H1 (cell line): Measurements from ENCODE around the gene DCDC2C. TPM values are rescaled to one million over a fixed set of nuclear protein-coding genes. Genes with fewer than 3 reads are reported as not detected.

Experiments used
- CTCF ChIA-PET: fragments of 300-600 bp; sonication (Branson Sonifier 250); formaldehyde crosslinking; loops from one replicate; lab custom pipeline; 2021; ENCODE audit not compliant: partially characterized antibody; lab: Charles Lee
- POLR2A ChIA-PET: fragments of 300-600 bp; sonication (Branson Sonifier 250); formaldehyde crosslinking; loops from one replicate; lab custom pipeline; 2021; ENCODE audit warnings: inconsistent platforms; ENCODE audit not compliant: partially characterized antibody; lab: Charles Lee
- DNase-seq, 2 experiments: peaks; one replicate each; pipeline versions ENCODE4 v3.0.0 to v3.0.0-alpha.2; 2010 to 2022; ENCODE audit warnings: low spot score in 2 of 2, low read depth in 1 of 2, mixed read lengths in 1 of 2
- FAIRE-seq: peaks from 2 replicates; lab custom pipeline; 2011; peaks lifted over from hg19 to GRCh38; lab: Jason Lieb, UNC
- H2AFZ ChIP-seq: 2 replicates; pipeline ENCODE4 v1.8.1; 2012; ENCODE audit warnings: low read length, inconsistent platforms
- H2AK5ac ChIP-seq: 2 replicates; pipeline ENCODE4 v1.6.1; 2013; ENCODE audit warnings: low read depth, low read length
- H2BK120ac ChIP-seq: replicated peaks from 2 replicates; pipeline ENCODE3; 2013; ENCODE audit warnings: low read depth, low read length, inconsistent platforms
- H2BK12ac ChIP-seq: 2 replicates; pipeline ENCODE4 v1.6.1; 2013; ENCODE audit warnings: low read depth, low read length
- H2BK15ac ChIP-seq: 2 replicates; pipeline ENCODE4 v1.6.1; 2013; ENCODE audit warnings: low read length
- H2BK20ac ChIP-seq: 2 replicates; pipeline ENCODE4 v1.6.1; 2013; ENCODE audit warnings: low read length
- H2BK5ac ChIP-seq: 2 replicates; pipeline ENCODE4 v1.6.1; 2013; ENCODE audit warnings: low read depth, low read length
- H3K14ac ChIP-seq: 2 replicates; pipeline ENCODE4 v1.6.1; 2013; ENCODE audit warnings: inconsistent platforms; ENCODE audit not compliant: insufficient read length
- H3K18ac ChIP-seq: 2 replicates; pipeline ENCODE4 v1.6.1; 2013; ENCODE audit warnings: low read length; ENCODE audit errors: extremely low read depth
- H3K23ac ChIP-seq: 2 replicates; pipeline ENCODE4 v1.6.1; 2013; ENCODE audit warnings: inconsistent platforms; ENCODE audit not compliant: insufficient read length
- H3K23me2 ChIP-seq: 2 replicates; pipeline ENCODE4 v1.6.1; 2013; ENCODE audit warnings: low read depth, low read length
- H3K27ac ChIP-seq: 2 replicates; pipeline ENCODE4 v1.6.1; 2011; ENCODE audit warnings: low read depth, low read length, inconsistent platforms
- H3K27me3 ChIP-seq, 4 experiments: replicated peaks in 1 of 4; 1 replicate in 1 of 4; 2 replicates in 3 of 4; pipeline versions ENCODE4 v1.6.1 to v1.8.1; 2011 to 2013; ENCODE audit warnings: low read length in 3 of 4, mild to moderate bottlenecking in 3 of 4, inconsistent platforms in 2 of 4, mixed read lengths in 2 of 4, moderate library complexity in 1 of 4; ENCODE audit not compliant: control insufficient read depth in 3 of 4, insufficient read depth in 3 of 4; ENCODE audit errors: extremely low read depth in 1 of 4
- H3K36me3 ChIP-seq, 4 experiments: 2 replicates each; pipeline versions ENCODE4 v1.6.1 to v1.8.1; 2011 to 2013; ENCODE audit warnings: mild to moderate bottlenecking in 4 of 4, low read length in 3 of 4, moderate library complexity in 2 of 4, control low read depth in 1 of 4, inconsistent platforms in 1 of 4; ENCODE audit not compliant: insufficient read depth in 4 of 4, control insufficient read depth in 2 of 4
- H3K4ac ChIP-seq: replicated peaks from 2 replicates; pipeline ENCODE3; 2013; ENCODE audit warnings: low read length, low read depth, mixed read lengths, inconsistent platforms; ENCODE audit not compliant: insufficient read length
- H3K4me1 ChIP-seq, 4 experiments: replicated peaks in 1 of 4; 1 replicate in 1 of 4; 2 replicates in 3 of 4; pipeline versions ENCODE4 v1.6.1 to v1.8.1; 2011 to 2013; ENCODE audit warnings: low read length in 3 of 4, inconsistent platforms in 2 of 4, mixed read lengths in 1 of 4; ENCODE audit not compliant: insufficient read depth in 4 of 4, control insufficient read depth in 3 of 4
- H3K4me2 ChIP-seq, 2 experiments: 2 replicates each; pipeline versions ENCODE4 v1.6.1 to v1.8.1; 2011 to 2013; ENCODE audit warnings: low read depth in 2 of 2, low read length in 2 of 2, control low read depth in 1 of 2, inconsistent platforms in 1 of 2, mild to moderate bottlenecking in 1 of 2; ENCODE audit not compliant: insufficient read depth in 1 of 2
- H3K4me3 ChIP-seq, 4 experiments: fragments of 200-600, 300-600 bp in 1 of 4; sonication (generic), shearing (Covaris generic), sonication (Bioruptor Twin) in 1 of 4; 2 replicates each; pipeline versions ENCODE4 v1.5.1 to v1.8.1; 2011 to 2016; ENCODE audit warnings: low read length in 4 of 4, low read depth in 3 of 4, control low read depth in 2 of 4, inconsistent platforms in 2 of 4, mild to moderate bottlenecking in 2 of 4, mixed read lengths in 1 of 4, moderate library complexity in 1 of 4; ENCODE audit not compliant: insufficient read depth in 2 of 4; ENCODE audit errors: extremely low read depth in 1 of 4
- H3K56ac ChIP-seq: replicated peaks from 2 replicates; pipeline ENCODE3; 2013; ENCODE audit warnings: low read depth, mild to moderate bottlenecking, mixed read lengths, low read length, inconsistent platforms; ENCODE audit not compliant: insufficient read length
- H3K79me1 ChIP-seq: 2 replicates; pipeline ENCODE4 v1.6.1; 2013; ENCODE audit warnings: low read depth, low read length, control low read depth
- H3K79me2 ChIP-seq, 2 experiments: 2 replicates each; pipeline versions ENCODE4 v1.6.1 to v1.8.1; 2012 to 2013; ENCODE audit warnings: low read length in 2 of 2, mild to moderate bottlenecking in 2 of 2, inconsistent platforms in 1 of 2; ENCODE audit not compliant: insufficient read depth in 2 of 2, control insufficient read depth in 1 of 2
- H3K9ac ChIP-seq, 4 experiments: replicated peaks in 1 of 4; 1 replicate in 1 of 4; 2 replicates in 3 of 4; pipeline versions ENCODE4 v1.6.1 to v1.8.1; 2011 to 2013; ENCODE audit warnings: low read depth in 3 of 4, low read length in 3 of 4, control low read depth in 2 of 4, mild to moderate bottlenecking in 2 of 4, moderate library complexity in 2 of 4, inconsistent platforms in 1 of 4; ENCODE audit errors: extremely low read depth in 1 of 4
- H3K9me3 ChIP-seq, 2 experiments: 2 replicates each; pipeline versions ENCODE4 v1.6.1 to v1.8.1; 2012 to 2013; ENCODE audit warnings: mild to moderate bottlenecking in 2 of 2, moderate library complexity in 2 of 2, control low read depth in 1 of 2, inconsistent platforms in 1 of 2, low read depth in 1 of 2, low read length in 1 of 2, mixed read lengths in 1 of 2; ENCODE audit not compliant: insufficient read depth in 2 of 2
- H4K20me1 ChIP-seq, 2 experiments: replicated peaks in 1 of 2; 2 replicates each; pipeline versions ENCODE3 to v1.8.1; 2011 to 2013; ENCODE audit warnings: inconsistent platforms in 2 of 2, low read length in 2 of 2, mild to moderate bottlenecking in 1 of 2; ENCODE audit not compliant: insufficient read depth in 2 of 2, control insufficient read depth in 1 of 2
- H4K5ac ChIP-seq: 2 replicates; pipeline ENCODE4 v1.6.1; 2013; ENCODE audit warnings: low read length, low read depth, mixed read lengths, inconsistent platforms; ENCODE audit not compliant: insufficient read length
- H4K8ac ChIP-seq: 2 replicates; pipeline ENCODE4 v1.8.0; 2013; ENCODE audit warnings: mild to moderate bottlenecking, moderate library complexity, low read length, inconsistent platforms; ENCODE audit not compliant: insufficient read depth; ENCODE audit errors: extremely low read depth
- H4K91ac ChIP-seq: replicated peaks from 2 replicates; pipeline ENCODE3; 2013; ENCODE audit warnings: low read length, mixed read lengths, inconsistent platforms; ENCODE audit not compliant: insufficient read length
- BRCA1 ChIP-seq: IDR thresholded peaks from 2 replicates; pipeline ENCODE4 v1.6.1; 2012; ENCODE audit warnings: low read depth, low read length, improper control_type of control experiment
- MAFK ChIP-seq: IDR thresholded peaks from 2 replicates; pipeline ENCODE4 v1.6.1; 2012; ENCODE audit warnings: low read depth, mild to moderate bottlenecking, improper control_type of control experiment, low read length
- WGBS, 2 experiments: shearing (Covaris generic) in 1 of 2; methylation state at CpG; one replicate each; pipeline versions ENCODE4 v1.1.6 to v1.1.7; 2013 to 2015; ENCODE audit warnings: low lambda C conversion rate in 2 of 2, mixed read lengths in 2 of 2, inconsistent platforms in 1 of 2, low coverage in 1 of 2, missing lambda C conversion rate in 1 of 2; ENCODE audit not compliant: insufficient replicate concordance in 2 of 2, insufficient coverage in 1 of 2, insufficient read length in 1 of 2; ENCODE audit errors: extremely low coverage in 1 of 2, missing lambda C conversion rate in 1 of 2; 5-methylcytosine and 5-hydroxymethylcytosine counted together
- polyA plus RNA-seq, 7 experiments: library from polyadenylated mRNA; depleted of rRNA in 3 of 7; stranded (reverse) in 5 of 7; unstranded in 2 of 7; fragments of >200 nt in 5 of 7; fragments of 200-250 nt in 2 of 7; gene quantifications; 1 replicate in 5 of 7; 2 replicates in 1 of 7; 4 replicates in 1 of 7; pipeline versions ENCODE4 v1.2.1 to v1.2.3, GENCODE V29; 2011 to 2013; ENCODE audit warnings: missing spikeins in 2 of 7, mixed read lengths in 2 of 7
- total RNA-seq: library from RNA; stranded (reverse); fragmentation: NEBNext Ultra II Directional; extraction: Animal tissue kit (Norgen Biotek cat#: 25700); gene quantifications from 2 replicates; pipeline ENCODE4 v1.2.1, GENCODE V29; 2021

DCDC2C gene
- total and polyA plus RNA-seq, 2 of the 8 experiments (the other 6 are each of a cell fraction or from before 2014, with no cell fraction given) = 0.50 TPM; not detected in 1

- Histone ChIP-seq H4K8ac (no peak overlapping the region), H3K4ac (no peak overlapping the region), H2AK5ac (no peak overlapping the region), H3K9ac (no peak overlapping the region), H2AFZ (no peak overlapping the region), H4K20me1 (no peaks in the 10 kb centered on the region), H4K91ac (no peak overlapping the region), H3K36me3 (no peaks in the 10 kb centered on the region), H3K27me3 (no peaks in the 10 kb centered on the region), H3K4me3 (no peak overlapping the region), H3K79me1 (no peaks in the 10 kb centered on the region), H2BK12ac (no peak overlapping the region), H3K27ac (no peak overlapping the region), H2BK20ac (no peak overlapping the region), H3K56ac (no peak overlapping the region), H4K5ac (no peak overlapping the region), H3K79me2 (no peaks in the 10 kb centered on the region), H3K4me1 (no peaks in the 10 kb centered on the region), H2BK5ac (no peak overlapping the region), H3K9me3 (0 out of 4 replicates have a peak, but pooled peaks cover 0 to 2% of the 10 kb centered on the region in 2 experiments), H3K23ac (no peak overlapping the region), H3K23me2 (no peaks in the 10 kb centered on the region), H2BK120ac (no peak overlapping the region), H3K14ac (no peak overlapping the region), H2BK15ac (no peak overlapping the region), H3K18ac (no peak overlapping the region), H3K4me2 (no peak overlapping the region)
- no peak for FAIRE-seq
- ChIA-PET CTCF (interaction anchor here (0.6 to 7.2 kb wide), 11 partner anchors 20 to 95 kb away, joined by 3 to 46 read pairs (median 5); no protein-coding TSS in a partner anchor), POLR2A (interaction anchor here (0.7 kb wide), 1 partner anchor 27 kb away, joined by 3 read pairs; no protein-coding TSS in a partner anchor)
- no peak for DNase-seq
- 82% methylated on average over 3 of the region's 3 CpGs; no CpG with 5 or more reads in 1 of the 2 experiments for WGBS, 2 experiments
- TF ChIP-seq BRCA1 = no peak
- TF ChIP-seq MAFK = 0 out of 2 replicates have a peak, but pooled peaks have one; percentile 5
Measured at GRCh38 chr2:3807853-3808252, 104.5 kb downstream of the DCDC2C start.
